BLaER1 treated with 17β-estradiol and CSF1 and Interleukin-3, amounts not matched to agents 10 nM and 100 nM (cell line): ENCODE measurements around the gene ZNF280C.
A peak's percentile ranks its signal among the peaks of the same experiment; 100 is the strongest.

Experiments used
- H3K27ac ChIP-seq, 11 experiments: shearing (Covaris generic); formaldehyde crosslinking; 2 replicates each; pipeline ENCODE4 v1.8.1; 2022
- H3K27me3 ChIP-seq, 11 experiments: shearing (Covaris generic); formaldehyde crosslinking; 2 replicates each; pipeline ENCODE4 v1.8.1; 2022
- H3K36me3 ChIP-seq, 11 experiments: shearing (Covaris generic); formaldehyde crosslinking; 2 replicates each; pipeline ENCODE4 v1.8.1; 2022
- H3K4me1 ChIP-seq, 10 experiments: shearing (Covaris generic); formaldehyde crosslinking; 2 replicates each; pipeline ENCODE4 v1.8.1; 2022
- H3K4me2 ChIP-seq, 11 experiments: shearing (Covaris generic); formaldehyde crosslinking; 2 replicates each; pipeline ENCODE4 v1.8.1; 2022
- H3K4me3 ChIP-seq, 10 experiments: shearing (Covaris generic); formaldehyde crosslinking; 2 replicates each; pipeline ENCODE4 v1.8.1; 2022
- H3K9ac ChIP-seq, 11 experiments: shearing (Covaris generic); formaldehyde crosslinking; 2 replicates each; pipeline ENCODE4 v1.8.1; 2022
- H3K9me3 ChIP-seq, 11 experiments: shearing (Covaris generic); formaldehyde crosslinking; replicated peaks in 1 of 11; 2 replicates each; pipeline ENCODE4 v1.8.1; 2022
- H4K20me1 ChIP-seq, 11 experiments: shearing (Covaris generic); formaldehyde crosslinking; 2 replicates each; pipeline ENCODE4 v1.8.1; 2022
- Cebpa-rat ChIP-seq, 11 experiments: shearing (Covaris generic); IDR thresholded peaks; 2 replicates each; pipeline ENCODE4 v1.8.1; 2022

ZNF280C gene

DNA sequence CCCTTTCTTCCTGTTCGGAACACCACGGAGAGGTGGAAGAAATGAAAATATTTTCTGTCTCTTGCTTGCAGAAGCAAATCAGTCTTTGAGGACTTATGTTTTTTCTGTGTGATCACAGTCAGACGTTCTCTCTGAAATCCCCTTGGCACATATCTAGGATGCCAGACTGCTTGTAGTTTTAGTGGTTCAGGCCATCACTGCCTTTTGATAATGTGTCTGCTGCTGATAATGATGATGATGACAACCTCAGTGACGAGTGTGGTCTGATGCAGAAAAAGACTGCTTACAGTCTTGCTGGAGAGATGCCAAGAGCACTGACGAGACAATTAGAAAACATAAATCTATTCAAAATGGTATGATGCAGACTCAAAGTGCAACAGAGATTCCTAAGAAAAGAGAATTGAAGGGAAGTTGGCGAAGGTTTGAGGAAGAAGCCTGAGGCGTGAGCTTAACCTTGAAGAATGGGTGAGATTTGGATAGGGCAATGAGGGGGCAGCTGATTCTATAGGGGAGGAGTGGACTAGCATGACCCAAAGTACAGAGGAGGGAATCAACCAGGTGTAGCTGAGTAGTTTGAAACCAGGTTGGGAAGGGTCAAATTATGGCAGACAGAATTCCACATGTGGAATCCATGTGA, 89.0 kb downstream of the ZNF280C start:
- Histone ChIP-seq H4K20me1 (peaks cover 0 to 5% (median 0%) of the 10 kb centered on the region in 11 experiments; a peak in 4 of 22 replicates), H3K4me3 (no peak overlapping the region), H3K4me1 (peaks cover 11 to 64% (median 27%) of the 10 kb centered on the region in 10 experiments), H3K36me3 (no peaks in the 10 kb centered on the region), H3K4me2 (peak overlapping the region in 2 of 11 experiments; percentile 7 to 25; a peak in 2 of 22 replicates), H3K9me3 (no peaks in the 10 kb centered on the region), H3K27me3 (peaks cover 49 to 79% (median 73%) of the 10 kb centered on the region in 11 experiments), H3K27ac (no peak overlapping the region), H3K9ac (no peak overlapping the region)
- no peak for TF ChIP-seq Cebpa-rat (IDR thresholded peaks at IDR 0.05)

DNA sequence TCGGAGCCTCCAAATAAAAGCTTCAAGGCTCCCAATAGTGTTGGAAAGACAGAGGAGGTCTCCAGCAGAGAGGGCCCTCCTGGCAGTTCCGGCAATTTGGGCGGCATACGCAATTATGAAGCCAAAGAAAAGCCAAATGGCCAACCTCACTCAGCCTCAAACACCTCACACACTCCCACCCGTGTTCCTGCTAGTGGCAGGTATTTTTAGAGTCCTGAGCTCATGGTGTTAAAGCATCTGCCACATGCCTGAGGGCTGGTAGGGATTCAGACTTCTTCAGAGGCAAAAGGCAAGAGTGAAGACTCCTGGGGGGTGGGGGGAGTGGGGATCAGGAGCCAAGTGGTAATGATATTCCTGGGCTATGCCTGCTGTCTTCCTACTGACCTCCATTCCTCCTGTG, 89.5 kb downstream of the ZNF280C start:
- Histone ChIP-seq H3K4me2 (no peak overlapping the region), H4K20me1 (peaks cover 0 to 5% (median 0%) of the 10 kb centered on the region in 11 experiments; a peak in 4 of 22 replicates), H3K36me3 (no peaks in the 10 kb centered on the region), H3K27ac (no peak overlapping the region), H3K4me1 (peaks cover 8 to 64% (median 26%) of the 10 kb centered on the region in 10 experiments), H3K27me3 (peaks cover 54 to 79% (median 73%) of the 10 kb centered on the region in 11 experiments), H3K4me3 (no peak overlapping the region), H3K9ac (no peak overlapping the region), H3K9me3 (no peaks in the 10 kb centered on the region)
- no peak for TF ChIP-seq Cebpa-rat (IDR thresholded peaks at IDR 0.05)

DNA sequence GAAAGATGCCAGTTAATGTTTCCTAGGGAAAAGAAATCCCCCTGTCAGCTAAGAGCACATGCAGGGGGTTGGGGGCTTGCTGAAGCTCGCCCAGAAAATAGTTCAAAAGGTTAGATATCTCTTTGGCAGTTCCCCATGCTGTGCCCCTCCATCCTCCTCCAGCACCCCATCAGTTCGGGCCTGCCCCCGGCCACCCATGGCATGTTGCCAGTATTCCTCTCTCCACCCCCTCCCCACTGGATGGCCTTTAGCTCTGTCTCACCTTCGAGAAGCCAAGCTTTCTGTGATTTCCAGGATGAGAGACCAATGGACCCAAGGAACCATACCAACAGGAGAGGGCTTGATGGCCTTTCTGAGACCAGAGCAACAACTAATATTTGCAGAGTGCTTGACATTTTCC, 91.8 kb downstream of the ZNF280C start:
- Histone ChIP-seq H3K27ac (no peak overlapping the region), H3K9ac (no peak overlapping the region)

DNA sequence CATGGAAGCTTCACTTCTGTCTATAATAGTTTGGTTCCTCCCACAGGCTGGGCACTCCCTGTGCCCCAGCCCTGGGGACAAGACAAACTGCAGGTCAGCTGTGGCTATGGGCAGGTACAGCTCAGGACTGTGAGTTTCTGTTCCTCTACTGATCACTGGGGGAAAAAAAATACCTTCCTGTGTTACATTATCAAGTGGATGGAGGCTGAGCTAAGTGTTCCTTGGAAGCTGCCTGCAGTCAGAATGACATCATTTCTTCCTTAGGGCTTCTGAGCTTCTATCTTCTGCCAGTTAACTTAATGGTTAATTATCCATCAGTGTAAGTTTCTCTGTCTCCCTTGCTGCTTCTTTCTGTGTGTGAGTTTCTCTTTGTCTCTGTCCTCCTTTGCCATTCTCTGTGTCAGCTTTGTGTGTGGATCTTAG, 92.3 kb downstream of the ZNF280C start:
- no peak overlapping the region for H3K27ac ChIP-seq
- H4K20me1 ChIP-seq = peaks cover 0 to 7% (median 0%) of the 10 kb centered on the region in 11 experiments; a peak in 4 of 22 replicates
- no peak for TF ChIP-seq Cebpa-rat (IDR thresholded peaks at IDR 0.05)
- H3K27me3 ChIP-seq = peaks cover 78 to 97% (median 95%) of the 10 kb centered on the region in 11 experiments
- no peaks in the 10 kb centered on the region for H3K36me3 ChIP-seq
- no peak overlapping the region for H3K4me3 ChIP-seq
- peaks cover 0 to 14% (median 8%) of the 10 kb centered on the region in 11 experiments; a peak in 10 of 22 replicates for H3K9me3 ChIP-seq
- H3K4me1 ChIP-seq = peaks cover 21 to 79% (median 45%) of the 10 kb centered on the region in 10 experiments; a peak in 19 of 20 replicates
- H3K4me2 ChIP-seq = peak overlapping the region in 6 of 11 experiments; percentile 16 to 80 (median 36); a peak in 9 of 22 replicates
- H3K9ac ChIP-seq = peak overlapping the region in 1 of 11 experiments; percentile 6; a peak in 1 of 22 replicates

More for the DNA sequence above, 91.8 kb downstream of the ZNF280C start:
- Histone ChIP-seq H3K27me3 (peaks cover 74 to 96% (median 95%) of the 10 kb centered on the region in 11 experiments), H3K36me3 (no peaks in the 10 kb centered on the region), H4K20me1 (peaks cover 0 to 7% (median 0%) of the 10 kb centered on the region in 11 experiments; a peak in 4 of 22 replicates), H3K4me2 (peak overlapping the region in 5 of 11 experiments; percentile 17 to 80 (median 37); a peak in 6 of 22 replicates), H3K4me1 (peaks cover 15 to 74% (median 39%) of the 10 kb centered on the region in 10 experiments; a peak in 19 of 20 replicates), H3K4me3 (no peak overlapping the region), H3K9me3 (peaks cover 0 to 9% (median 4%) of the 10 kb centered on the region in 11 experiments; a peak in 10 of 22 replicates)
- no peak for TF ChIP-seq Cebpa-rat (IDR thresholded peaks at IDR 0.05)

DNA sequence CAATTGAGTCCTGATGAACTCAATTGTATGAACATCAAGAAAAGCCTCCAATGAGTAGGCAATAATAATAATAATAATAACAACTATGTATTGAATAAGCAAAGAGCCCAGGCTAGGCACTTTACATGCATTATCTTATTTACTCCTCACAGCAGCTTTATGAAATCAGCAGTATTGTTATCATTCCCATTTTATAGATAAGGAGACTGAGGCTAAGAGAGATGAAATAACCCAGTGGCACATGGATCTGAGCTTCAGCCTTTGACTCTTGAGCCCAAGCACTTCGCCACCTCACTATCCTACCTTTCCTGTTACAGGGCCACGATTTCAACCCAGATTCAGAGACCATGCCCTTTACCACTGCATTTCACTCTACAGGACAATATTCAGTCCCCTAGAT, 93.8 kb downstream of the ZNF280C start:
- Histone ChIP-seq H3K4me2 (peak overlapping the region in 6 of 11 experiments; percentile 68 to 86 (median 72); a peak in 9 of 22 replicates), H4K20me1 (peaks cover 0 to 5% (median 0%) of the 10 kb centered on the region in 11 experiments; a peak in 4 of 22 replicates), H3K27me3 (peaks cover 81 to 97% (median 96%) of the 10 kb centered on the region in 11 experiments), H3K4me1 (peaks cover 26 to 87% (median 50%) of the 10 kb centered on the region in 10 experiments; a peak in 19 of 20 replicates), H3K27ac (peak overlapping the region in 4 of 11 experiments; percentile 69 to 82 (median 78); a peak in 6 of 22 replicates), H3K36me3 (no peaks in the 10 kb centered on the region), H3K9ac (no peak overlapping the region), H3K4me3 (no peak overlapping the region), H3K9me3 (peaks cover 0 to 20% (median 12%) of the 10 kb centered on the region in 11 experiments; a peak in 12 of 22 replicates)
- no peak for TF ChIP-seq Cebpa-rat (IDR thresholded peaks at IDR 0.05)

DNA sequence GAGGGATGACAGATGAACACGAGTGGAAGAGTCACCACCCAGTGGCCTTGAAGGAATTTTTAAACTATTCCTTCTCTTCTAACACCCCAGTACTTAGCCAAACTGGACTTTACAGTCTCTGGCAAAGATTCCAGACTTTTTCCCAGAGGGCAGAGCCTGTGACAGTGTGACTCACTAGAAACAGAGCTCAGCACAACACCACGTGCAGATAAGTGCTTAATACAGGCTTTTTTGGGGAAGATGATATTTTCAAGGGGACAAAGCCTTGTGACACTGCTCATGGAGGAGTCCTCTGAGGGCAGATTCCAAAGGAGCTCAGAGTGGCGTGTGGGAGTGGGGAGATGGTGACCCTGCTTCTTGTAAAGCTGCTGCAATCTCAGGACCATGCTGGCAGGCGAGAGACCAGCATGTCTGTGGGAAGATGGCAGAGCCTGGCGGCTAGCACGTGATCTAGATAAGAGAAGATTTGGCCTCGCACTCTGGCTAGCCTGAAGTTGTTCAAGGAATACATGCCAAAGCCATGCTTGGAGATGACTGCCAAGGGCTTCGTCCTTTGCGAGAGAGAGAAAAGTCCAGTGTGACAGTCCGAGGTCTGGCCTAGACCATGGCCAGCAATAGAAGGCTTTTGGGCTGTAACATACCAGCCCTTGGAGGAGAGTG, 94.5 kb downstream of the ZNF280C start:
- Histone ChIP-seq H3K4me3 (peak overlapping the region in 2 of 10 experiments; percentile 1 to 57; a peak in 3 of 20 replicates), H3K27ac (peak overlapping the region in 8 of 11 experiments; percentile 3 to 82 (median 64); a peak in 13 of 22 replicates), H3K4me1 (peaks cover 26 to 79% (median 50%) of the 10 kb centered on the region in 10 experiments; a peak in 19 of 20 replicates), H4K20me1 (peaks cover 0 to 5% (median 0%) of the 10 kb centered on the region in 11 experiments; a peak in 3 of 22 replicates), H3K27me3 (peaks cover 83 to 97% (median 96%) of the 10 kb centered on the region in 11 experiments), H3K9me3 (peaks cover 0 to 20% (median 12%) of the 10 kb centered on the region in 11 experiments; a peak in 12 of 22 replicates), H3K4me2 (peak overlapping the region; percentile 50 to 86 (median 68); a peak in 21 of 22 replicates), H3K36me3 (no peaks in the 10 kb centered on the region), H3K9ac (peak overlapping the region in 7 of 11 experiments; percentile 15 to 72 (median 56); a peak in 10 of 22 replicates)
- TF ChIP-seq Cebpa-rat (IDR thresholded peaks at IDR 0.05) = no peak

DNA sequence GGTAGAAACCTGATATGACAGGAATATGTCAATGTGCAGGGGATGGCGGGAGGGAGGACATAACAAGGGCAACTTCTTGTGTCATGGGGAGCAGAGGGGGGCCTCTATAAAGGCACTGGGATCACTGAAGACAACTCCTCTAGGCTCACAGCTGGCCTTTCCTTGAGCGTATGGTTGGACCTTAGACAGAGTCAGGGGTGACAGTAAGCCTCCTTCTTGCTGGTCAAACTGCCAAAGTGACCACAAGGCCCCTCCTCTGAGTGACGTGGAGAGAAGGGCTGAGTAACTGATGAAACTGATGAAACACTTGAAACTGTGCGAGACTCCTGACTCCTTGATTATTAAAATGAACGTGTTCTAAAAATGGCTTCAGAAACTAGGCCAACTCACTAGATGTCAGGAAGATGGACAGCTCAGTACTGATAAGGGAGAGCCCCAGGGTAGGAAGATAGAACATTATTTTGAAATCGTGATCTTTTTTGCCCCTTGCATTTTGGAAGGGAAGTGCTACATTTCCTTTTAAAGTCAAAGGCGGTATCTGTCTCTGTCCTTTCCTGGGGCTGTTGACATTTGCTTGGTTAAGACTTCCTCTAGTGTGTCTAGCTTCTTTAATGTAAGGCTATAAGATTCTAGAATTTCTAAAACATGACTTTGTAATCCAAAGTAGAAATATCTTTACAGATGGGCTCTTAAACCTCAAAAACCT, 95.4 kb downstream of the ZNF280C start:
- Histone ChIP-seq H3K4me2 (peak overlapping the region; percentile 50 to 86 (median 68)), H3K36me3 (no peaks in the 10 kb centered on the region), H3K4me1 (peaks cover 26 to 78% (median 50%) of the 10 kb centered on the region in 10 experiments; a peak in 19 of 20 replicates), H3K9ac (peak overlapping the region in 8 of 11 experiments; percentile 3 to 72 (median 56); a peak in 13 of 22 replicates), H3K4me3 (peak overlapping the region in 4 of 10 experiments; percentile 1 to 65 (median 40); a peak in 8 of 20 replicates), H3K9me3 (peaks cover 0 to 20% (median 12%) of the 10 kb centered on the region in 11 experiments; a peak in 12 of 22 replicates), H3K27me3 (peaks cover 80 to 99% (median 94%) of the 10 kb centered on the region in 11 experiments), H3K27ac (peak overlapping the region in 10 of 11 experiments; percentile 3 to 82 (median 48); a peak in 15 of 22 replicates), H4K20me1 (peaks cover 0 to 5% (median 0%) of the 10 kb centered on the region in 11 experiments; a peak in 3 of 22 replicates)
- TF ChIP-seq Cebpa-rat (IDR thresholded peaks at IDR 0.05) = no peak
